Mesenchymal stem cell (in vitro differentiated cells and primary cell): Measurements from ENCODE around the gene FAM174C.

Experiments
- DNase-seq: peaks from one replicate; pipeline ENCODE4 v3.0.0-alpha.2; 2013
- H2AFZ ChIP-seq: one replicate; pipeline ENCODE4 v1.6.1; 2013; ENCODE audit warnings: low read depth, mild to moderate bottlenecking, control low read depth, inconsistent platforms, low read length, moderate library complexity
- H2AK5ac ChIP-seq: 2 replicates; pipeline ENCODE4 v1.6.1; 2013; ENCODE audit warnings: low read length, moderate library complexity, mild to moderate bottlenecking, inconsistent platforms; ENCODE audit not compliant: severe bottlenecking
- H2BK120ac ChIP-seq: one replicate; pipeline ENCODE4 v1.6.1; 2013; ENCODE audit warnings: low read depth, mild to moderate bottlenecking, inconsistent platforms, low read length, moderate library complexity
- H2BK12ac ChIP-seq, 2 experiments: one replicate each; pipeline ENCODE4 v1.6.1; 2013; ENCODE audit warnings: inconsistent platforms in 2 of 2, low read length in 2 of 2, mild to moderate bottlenecking in 2 of 2, moderate library complexity in 2 of 2, control low read depth in 1 of 2
- H2BK15ac ChIP-seq: one replicate; pipeline ENCODE4 v1.6.1; 2013; ENCODE audit warnings: mild to moderate bottlenecking, low read depth, inconsistent platforms; ENCODE audit not compliant: poor library complexity, severe bottlenecking
- H2BK5ac ChIP-seq: 2 replicates; pipeline ENCODE4 v1.6.1; 2013; ENCODE audit warnings: low read depth, mild to moderate bottlenecking, low read length, control low read depth, inconsistent platforms; ENCODE audit not compliant: poor library complexity, severe bottlenecking
- H3K14ac ChIP-seq, 2 experiments: one replicate each; pipeline ENCODE4 v1.6.1; 2013; ENCODE audit warnings: inconsistent platforms in 2 of 2, low read length in 2 of 2, control low read depth in 1 of 2, mild to moderate bottlenecking in 1 of 2, moderate library complexity in 1 of 2
- H3K18ac ChIP-seq, 2 experiments: one replicate each; pipeline ENCODE4 v1.6.1; 2013; ENCODE audit warnings: inconsistent platforms in 2 of 2, low read length in 2 of 2, control low read depth in 1 of 2, low read depth in 1 of 2, mild to moderate bottlenecking in 1 of 2
- H3K23ac ChIP-seq, 2 experiments: one replicate each; pipeline ENCODE4 v1.6.1; 2013; ENCODE audit warnings: inconsistent platforms in 2 of 2, low read length in 2 of 2, mild to moderate bottlenecking in 2 of 2, moderate library complexity in 2 of 2, control low read depth in 1 of 2
- H3K27ac ChIP-seq: 2 replicates; pipeline ENCODE4 v1.5.1; 2013; ENCODE audit warnings: mild to moderate bottlenecking, moderate library complexity, low read length, control low read depth, inconsistent platforms; ENCODE audit not compliant: poor library complexity, severe bottlenecking
- H3K27me3 ChIP-seq, 2 experiments: 2 replicates each; pipeline versions ENCODE4 v1.6.1 to v1.7.0; 2013; ENCODE audit warnings: low read length in 2 of 2, mild to moderate bottlenecking in 2 of 2, moderate library complexity in 2 of 2, control low read depth in 1 of 2, inconsistent platforms in 1 of 2; ENCODE audit not compliant: control insufficient read depth in 1 of 2, insufficient read depth in 1 of 2
- H3K36me3 ChIP-seq, 2 experiments: 2 replicates each; pipeline versions ENCODE4 v1.6.1 to v1.7.0; 2013; ENCODE audit warnings: low read length in 2 of 2, control low read depth in 1 of 2, inconsistent platforms in 1 of 2, low read depth in 1 of 2, mild to moderate bottlenecking in 1 of 2; ENCODE audit not compliant: insufficient read depth in 2 of 2, control insufficient read depth in 1 of 2
- H3K4ac ChIP-seq, 2 experiments: one replicate each; pipeline ENCODE4 v1.6.1; 2013; ENCODE audit warnings: inconsistent platforms in 2 of 2, low read length in 2 of 2, mild to moderate bottlenecking in 2 of 2, moderate library complexity in 2 of 2, control low read depth in 1 of 2, low read depth in 1 of 2
- H3K4me1 ChIP-seq: 2 replicates; pipeline ENCODE4 v1.6.1; 2013; ENCODE audit warnings: low read depth, low read length, control low read depth; ENCODE audit not compliant: control insufficient read depth, insufficient read depth
- H3K4me2 ChIP-seq: 2 replicates; pipeline ENCODE4 v1.6.1; 2013; ENCODE audit warnings: low read length, mild to moderate bottlenecking, inconsistent platforms; ENCODE audit not compliant: poor library complexity, severe bottlenecking
- H3K4me3 ChIP-seq, 2 experiments: 2 replicates each; pipeline versions ENCODE4 v1.5.1 to v1.7.0; 2013; ENCODE audit warnings: low read length in 2 of 2, mild to moderate bottlenecking in 2 of 2, control low read depth in 1 of 2, low read depth in 1 of 2; ENCODE audit not compliant: insufficient read depth in 1 of 2
- H3K79me1 ChIP-seq: replicated peaks from 2 replicates; pipeline ENCODE4 v1.6.1; 2013; ENCODE audit warnings: mild to moderate bottlenecking, control low read depth, low read length, inconsistent platforms; ENCODE audit not compliant: poor library complexity, severe bottlenecking
- H3K9ac ChIP-seq: 2 replicates; pipeline ENCODE4 v1.7.0; 2013; ENCODE audit warnings: mild to moderate bottlenecking, low read length, moderate library complexity
- H3K9me3 ChIP-seq: 2 replicates; pipeline ENCODE4 v1.7.0; 2013; ENCODE audit warnings: mild to moderate bottlenecking, low read length; ENCODE audit not compliant: control insufficient read depth
- H4K8ac ChIP-seq: one replicate; pipeline ENCODE4 v1.6.1; 2013; ENCODE audit warnings: inconsistent platforms, mild to moderate bottlenecking, low read length, moderate library complexity
- H4K91ac ChIP-seq: one replicate; pipeline ENCODE4 v1.6.1; 2013; ENCODE audit warnings: mild to moderate bottlenecking, low read length, inconsistent platforms
- WGBS: methylation state at CpG from one replicate; pipeline ENCODE4 v1.1.7; 2013; ENCODE audit warnings: mixed read lengths; 5-methylcytosine and 5-hydroxymethylcytosine counted together

Gene FAM174C

DNA sequence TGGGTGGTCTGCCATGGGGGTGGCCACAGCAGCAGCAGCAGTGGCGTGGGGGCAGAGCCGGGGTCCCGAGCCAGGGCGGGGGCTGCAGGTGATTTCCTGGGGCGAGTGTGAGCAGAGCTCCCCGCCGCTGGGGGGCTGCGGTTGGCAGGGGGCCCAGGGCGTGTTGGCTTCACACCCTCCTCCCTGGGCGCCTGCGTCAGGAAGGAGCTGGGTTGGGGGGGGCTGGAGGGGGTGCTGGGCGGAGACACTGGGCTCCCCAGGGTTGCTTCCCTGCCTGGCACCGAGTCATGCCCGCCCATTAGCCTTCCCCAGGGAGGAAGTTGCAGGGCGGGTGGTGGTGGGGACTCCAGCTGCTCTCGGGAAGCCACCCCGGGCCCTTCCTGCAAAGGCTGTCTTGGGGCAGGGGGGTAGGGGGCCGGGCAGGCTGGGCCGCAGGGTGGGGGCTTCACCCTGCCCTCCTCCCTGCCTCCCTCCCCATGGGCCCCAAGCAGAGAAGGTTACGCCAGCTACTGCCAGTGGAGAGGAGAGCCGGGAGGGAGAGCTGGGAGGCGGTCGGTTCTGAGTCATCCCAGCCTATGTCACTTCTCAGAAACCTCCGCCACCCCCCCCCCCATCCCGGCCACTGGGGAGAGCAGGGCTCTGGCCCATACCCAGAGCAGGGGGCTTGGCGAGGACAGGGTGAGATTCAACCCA lies 22.4 kb upstream of the FAM174C start:
- Histone ChIP-seq H3K4me2 (peak overlapping the region; percentile 85), H3K4me1 (peaks cover 45% of the 10 kb centered on the region), H3K23ac (no peak overlapping the region), H2AK5ac (peak overlapping the region; percentile 86), H3K79me1 (no peaks in the 10 kb centered on the region), H4K8ac (peak overlapping the region; percentile 98), H3K27me3 (no peaks in the 10 kb centered on the region), H3K4me3 (peak overlapping the region; percentile 84 to 92), H3K4ac (peak overlapping the region; percentile 85 to 99), H3K9ac (peak overlapping the region; percentile 96), H3K14ac (peak overlapping the region; percentile 89 to 92), H2BK5ac (peak overlapping the region; percentile 98), H3K18ac (peak overlapping the region; percentile 98 to 99), H2AFZ (no peak overlapping the region), H3K27ac (peak overlapping the region; percentile 99), H2BK15ac (peak overlapping the region; percentile 99), H2BK12ac (peak overlapping the region; percentile 38 to 66), H3K36me3 (peaks cover 45 to 77% of the 10 kb centered on the region in 2 experiments), H4K91ac (peak overlapping the region; percentile 100), H3K9me3 (no peaks in the 10 kb centered on the region), H2BK120ac (peak overlapping the region; percentile 99)
- WGBS, result 0% methylated on average over 15 of the region's 26 CpGs
- DNase-seq, result peak; percentile 98

DNA sequence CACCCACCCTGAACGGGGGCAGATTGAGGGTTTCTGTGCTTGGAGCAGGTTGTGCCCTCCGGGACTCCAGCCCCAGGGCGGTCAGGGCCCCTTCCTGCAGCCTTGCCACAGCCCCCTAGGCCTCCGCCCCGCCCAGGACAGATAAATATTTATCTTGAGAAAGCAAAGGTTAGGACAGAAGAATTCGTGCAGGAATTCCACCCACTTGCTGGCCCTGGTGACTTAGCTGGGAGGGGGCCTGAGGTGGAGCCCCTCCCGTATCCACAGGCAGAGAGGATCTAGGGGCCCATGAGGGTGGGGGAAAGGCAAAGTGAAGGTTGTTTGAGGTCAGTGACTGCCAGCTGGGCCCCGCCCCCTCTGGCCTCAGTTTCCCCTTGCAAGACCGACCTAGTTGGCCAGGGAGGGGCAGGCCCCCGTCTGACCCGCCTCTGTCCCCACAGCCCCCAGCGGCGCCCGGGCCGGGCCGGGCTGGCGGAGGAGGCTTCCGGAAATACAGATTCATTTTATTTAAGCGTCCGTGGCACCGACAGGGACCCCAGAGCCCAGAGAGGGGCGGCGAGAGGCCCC lies 21.7 kb upstream of the FAM174C start:
- no peaks in the 10 kb centered on the region for H3K9me3 ChIP-seq
- H2AFZ ChIP-seq, result no peak overlapping the region
- peak overlapping the region; percentile 99 for H3K27ac ChIP-seq
- H3K4ac ChIP-seq, result peak overlapping the region; percentile 85
- H3K14ac ChIP-seq, result no peak overlapping the region
- H2BK120ac ChIP-seq, result peak overlapping the region; percentile 99
- peaks cover 51 to 83% of the 10 kb centered on the region in 2 experiments for H3K36me3 ChIP-seq
- peak overlapping the region; percentile 93 for H2BK15ac ChIP-seq
- peak overlapping the region; percentile 96 for H3K9ac ChIP-seq
- peaks cover 46% of the 10 kb centered on the region for H3K4me1 ChIP-seq
- peak overlapping the region; percentile 48 to 73 for H3K4me3 ChIP-seq
- H3K4me2 ChIP-seq, result peak overlapping the region; percentile 75
- 58% methylated on average over 20 of the region's 23 CpGs for WGBS
- H2AK5ac ChIP-seq, result peak overlapping the region; percentile 86
- peak overlapping the region; percentile 98 for H2BK5ac ChIP-seq
- H3K23ac ChIP-seq, result no peak overlapping the region
- peak overlapping the region; percentile 65 to 96 for H3K18ac ChIP-seq
- H4K8ac ChIP-seq, result peak overlapping the region; percentile 91
- no peak for DNase-seq
- H3K79me1 ChIP-seq, result no peaks in the 10 kb centered on the region
- peak overlapping the region; percentile 100 for H4K91ac ChIP-seq
- H2BK12ac ChIP-seq, result peak overlapping the region; percentile 38 to 68
- no peaks in the 10 kb centered on the region for H3K27me3 ChIP-seq

DNA sequence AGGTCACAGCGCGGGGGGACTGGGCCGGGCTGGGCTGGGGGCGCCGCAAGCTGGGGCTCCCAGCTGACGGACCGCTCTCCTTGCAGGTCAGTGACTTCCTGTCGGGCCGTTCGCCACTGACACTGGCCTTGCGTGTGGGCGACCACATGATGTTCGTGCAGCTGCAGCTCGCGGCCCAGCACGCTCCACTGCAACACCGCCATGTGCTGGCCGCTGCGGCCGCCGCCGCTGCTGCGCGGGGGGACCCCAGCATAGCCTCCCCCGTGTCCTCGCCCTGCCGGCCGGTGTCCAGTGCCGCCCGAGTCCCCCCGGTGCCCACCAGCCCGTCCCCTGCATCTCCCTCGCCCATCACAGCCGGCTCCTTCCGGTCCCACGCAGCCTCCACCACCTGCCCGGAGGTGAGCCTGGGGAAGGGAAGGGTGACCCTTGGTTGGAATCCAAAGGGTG lies 21.2 kb upstream of the FAM174C start:
- Histone ChIP-seq H2BK15ac (peak overlapping the region; percentile 92), H2AFZ (no peak overlapping the region), H3K9ac (peak overlapping the region; percentile 96), H2AK5ac (peak overlapping the region; percentile 62), H2BK12ac (peak overlapping the region; percentile 38 to 68), H3K79me1 (no peaks in the 10 kb centered on the region), H3K4me3 (peak overlapping the region in 1 of 2 experiments; percentile 73), H3K4me2 (peak overlapping the region; percentile 20), H3K27ac (peak overlapping the region; percentile 13), H3K27me3 (no peaks in the 10 kb centered on the region), H3K23ac (peak overlapping the region in 1 of 2 experiments; percentile 60), H3K14ac (peak overlapping the region in 1 of 2 experiments; percentile 56), H4K8ac (peak overlapping the region; percentile 21), H3K4ac (peak overlapping the region in 1 of 2 experiments; percentile 85), H2BK120ac (peak overlapping the region; percentile 95), H3K36me3 (peaks cover 51 to 86% of the 10 kb centered on the region in 2 experiments), H4K91ac (peak overlapping the region; percentile 86), H2BK5ac (peak overlapping the region; percentile 98), H3K4me1 (peaks cover 50% of the 10 kb centered on the region), H3K18ac (peak overlapping the region; percentile 65 to 86), H3K9me3 (no peaks in the 10 kb centered on the region)
- 85% methylated on average over 35 of the region's 37 CpGs for whole genome bisulfite sequencing
- DNase-seq, result no peak
